Fibroblast of lung (primary cell): ENCODE results near the gene SYNJ1.

Experiments used
- CTCF ChIP-seq, 2 donors: IDR thresholded peaks in 1 of 2; conservative IDR thresholded peaks in 1 of 2; 1 replicate in 1 of 2; 2 replicates in 1 of 2; pipeline ENCODE4 v1.5.1; 2011 to 2012; ENCODE audit warnings: low read length in 2 of 2, control low read depth in 1 of 2, inconsistent platforms in 1 of 2, low read depth in 1 of 2, mild to moderate bottlenecking in 1 of 2
- EZH2 ChIP-seq: IDR thresholded peaks from 2 replicates; pipeline ENCODE4 v1.5.1; 2012; ENCODE audit warnings: low read length, control low read depth, mild to moderate bottlenecking; ENCODE audit errors: missing control alignments

- TF ChIP-seq CTCF (conservative IDR thresholded peaks at IDR 0.05 in 1 of 2, IDR thresholded peaks at IDR 0.05 in 1 of 2; ENCODE audit: low read depth in 1 of 2, low read length in 2 of 2) (no peak), EZH2 (no peak)
These were observed 16.8 kb downstream of the SYNJ1 start for GRCh38 chr21:32710987-32711386.
